Immature natural killer cell (primary cell): ENCODE data around the gene DCAF8. TPM values are rescaled to one million over a fixed set of nuclear protein-coding genes. Genes with fewer than 3 reads are reported as not detected.

Experiments used
- DNase-seq, 3 donors: peaks; one replicate each; pipeline ENCODE4 v3.0.0; 2022; ENCODE audit warnings: mixed read lengths in 1 of 3
- H3K27ac Mint-ChIP-seq, 6 donors: one replicate each; pipeline ENCODE4 v1.8.0; 2020; ENCODE audit warnings: mixed read lengths in 6 of 6, mild to moderate bottlenecking in 5 of 6, inconsistent platforms in 4 of 6, moderate library complexity in 3 of 6
- H3K27me3 Mint-ChIP-seq, 3 donors: one replicate each; pipeline ENCODE4 v1.8.0; 2020 to 2021; ENCODE audit warnings: low read depth in 3 of 3, mild to moderate bottlenecking in 3 of 3, mixed read lengths in 3 of 3, moderate library complexity in 3 of 3, inconsistent platforms in 1 of 3
- H3K36me3 Mint-ChIP-seq, 3 donors: one replicate each; pipeline ENCODE4 v1.8.0; 2020; ENCODE audit warnings: mixed read lengths in 3 of 3, inconsistent platforms in 2 of 3, mild to moderate bottlenecking in 2 of 3
- H3K4me1 Mint-ChIP-seq, 2 donors: one replicate each; pipeline ENCODE4 v1.8.0; 2020; ENCODE audit warnings: inconsistent platforms in 2 of 2, mild to moderate bottlenecking in 2 of 2, mixed read lengths in 2 of 2, moderate library complexity in 1 of 2
- H3K4me3 Mint-ChIP-seq, 5 donors: one replicate each; pipeline ENCODE4 v1.8.0; 2020; ENCODE audit warnings: mild to moderate bottlenecking in 5 of 5, mixed read lengths in 5 of 5, inconsistent platforms in 3 of 5, moderate library complexity in 3 of 5
- H3K9me3 Mint-ChIP-seq, 6 donors: one replicate each; pipeline ENCODE4 v1.8.0; 2020; ENCODE audit warnings: mild to moderate bottlenecking in 6 of 6, mixed read lengths in 6 of 6, inconsistent platforms in 4 of 6, moderate library complexity in 3 of 6
- polyA plus RNA-seq, 3 donors: library from polyadenylated mRNA; unstranded; fragments of 300-500 nt; fragmentation: Illumina TruSeq; gene quantifications; one replicate each; pipeline ENCODE4 v1.2.3, GENCODE V29; 2021

Gene DCAF8
- polyA plus RNA-seq, 3 donors from 2014 or later, result 42.3 to 62.1 (median 58.1) TPM

DNA sequence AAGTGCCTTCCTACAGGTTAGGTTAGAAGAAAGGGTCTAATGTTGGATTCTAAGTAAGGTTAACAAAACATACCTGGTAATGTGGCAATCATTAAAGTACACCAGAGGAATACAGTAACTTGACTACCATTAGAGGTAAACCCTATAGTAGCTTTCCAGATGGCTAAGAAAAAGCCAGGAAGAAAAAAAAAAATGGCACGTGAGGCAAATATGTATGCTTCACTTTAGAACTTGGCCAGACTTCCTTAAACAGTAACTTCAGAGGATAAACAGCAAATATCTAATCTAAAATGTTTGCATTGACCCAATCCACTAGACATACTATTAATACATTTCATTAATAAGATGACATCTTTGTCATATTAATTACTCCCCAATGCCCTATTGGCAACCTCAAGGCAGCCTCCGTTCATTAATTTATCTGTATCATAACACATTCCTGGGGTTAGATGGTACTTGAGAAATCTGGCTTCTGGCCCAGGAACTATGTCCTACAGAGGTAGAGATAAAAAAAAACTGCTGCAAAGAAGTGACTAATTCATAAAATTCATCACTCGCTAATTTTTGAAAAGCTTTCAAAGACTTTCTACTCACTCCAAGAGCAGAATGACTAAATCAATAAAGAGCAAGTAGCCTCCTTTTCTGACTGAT is 5.8 kb downstream of the DCAF8 start:
- H3K27ac Mint-ChIP-seq, result peak overlapping the region in 1 of 6 donors; percentile 69
- peaks cover 33 to 42% of the 10 kb centered on the region in 2 donors for H3K4me1 Mint-ChIP-seq
- peaks cover 4 to 11% (median 4%) of the 10 kb centered on the region in 3 donors for H3K36me3 Mint-ChIP-seq
- H3K4me3 Mint-ChIP-seq, result no peak overlapping the region
- H3K9me3 Mint-ChIP-seq, result no peaks in the 10 kb centered on the region
- no peak for DNase-seq
- peaks cover 2 to 5% (median 2%) of the 10 kb centered on the region in 3 donors for H3K27me3 Mint-ChIP-seq

GRCh38 chr1:160255781-160256300 is 6.5 kb downstream of the DCAF8 start:
- Mint-ChIP-seq H3K27me3 (peaks cover 0 to 2% (median 0%) of the 10 kb centered on the region in 3 donors), H3K4me1 (peaks cover 26 to 38% of the 10 kb centered on the region in 2 donors), H3K4me3 (no peak overlapping the region), H3K27ac (no peak overlapping the region), H3K9me3 (no peaks in the 10 kb centered on the region), H3K36me3 (peaks cover 4 to 11% (median 9%) of the 10 kb centered on the region in 3 donors)
- no peak for DNase-seq

DNA sequence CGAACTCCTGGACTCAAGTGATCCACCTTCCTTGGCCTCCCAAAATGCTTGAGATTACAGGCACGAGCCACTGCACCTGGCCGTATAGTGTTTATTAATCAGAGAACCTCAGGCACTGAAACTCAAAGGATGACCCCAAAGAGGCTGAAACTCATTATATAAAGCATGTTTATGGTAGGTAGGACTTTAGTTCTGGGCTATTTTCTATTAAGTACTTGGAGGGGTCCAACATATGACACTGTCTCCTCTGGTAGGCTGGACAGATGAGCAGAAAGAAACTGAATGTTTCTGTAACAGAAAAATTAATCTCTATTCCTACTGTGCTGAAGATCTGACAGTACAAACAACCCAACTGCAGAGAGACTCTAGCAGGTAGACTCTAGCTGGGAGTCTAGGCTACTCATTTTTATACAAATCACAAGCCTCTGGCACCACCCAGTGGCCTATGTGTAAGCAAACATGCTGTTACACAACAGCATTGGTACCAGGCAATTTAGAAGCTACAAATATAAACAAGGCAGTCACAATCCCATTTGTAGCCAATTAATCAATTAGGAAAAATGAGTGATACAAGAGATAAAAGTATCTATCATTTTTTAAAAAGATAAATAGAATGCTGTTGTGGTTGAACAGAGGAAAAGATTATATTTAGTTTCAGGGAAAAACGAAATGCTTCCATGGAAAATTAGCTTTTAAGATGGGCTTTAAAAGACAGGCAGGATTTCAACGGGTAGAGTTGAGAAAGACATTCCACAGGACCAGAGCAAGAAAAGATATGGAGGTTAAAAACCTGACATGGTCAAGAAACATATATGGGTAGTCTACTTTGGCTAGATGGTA is 10.4 kb downstream of the DCAF8 start:
- H3K27ac Mint-ChIP-seq, result peak overlapping the region; percentile 19 to 63 (median 34)
- peaks cover 0 to 11% (median 9%) of the 10 kb centered on the region in 3 donors for H3K36me3 Mint-ChIP-seq
- no peak overlapping the region for H3K4me3 Mint-ChIP-seq
- no peaks in the 10 kb centered on the region for H3K27me3 Mint-ChIP-seq
- no peaks in the 10 kb centered on the region for H3K9me3 Mint-ChIP-seq
- DNase-seq, result peak; percentile 34 to 44 (median 43)
- peaks cover 6 to 19% of the 10 kb centered on the region in 2 donors for H3K4me1 Mint-ChIP-seq

DNA sequence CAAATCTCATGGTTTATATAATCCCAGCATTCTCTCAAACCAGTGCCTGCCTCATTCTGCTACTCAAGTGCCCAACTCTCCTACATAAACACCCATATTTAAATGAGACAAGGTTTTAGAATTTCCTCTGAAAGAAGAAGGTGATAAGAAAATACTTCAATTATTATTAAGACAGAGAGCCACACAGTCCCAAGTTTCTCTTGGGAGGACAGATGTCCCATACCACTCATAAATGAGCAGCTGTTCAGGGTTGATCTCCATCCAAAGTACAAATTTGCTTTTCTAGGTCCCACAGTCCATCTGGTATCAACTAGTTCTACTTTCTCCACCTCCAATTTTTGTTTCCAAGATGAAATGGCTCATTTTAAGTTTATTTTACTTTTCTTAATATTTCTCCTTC is 11.3 kb downstream of the DCAF8 start:
- Mint-ChIP-seq H3K27ac (peak overlapping the region in 4 of 6 donors; percentile 1 to 46 (median 14)), H3K4me1 (peaks cover 6 to 19% of the 10 kb centered on the region in 2 donors), H3K4me3 (no peak overlapping the region), H3K27me3 (no peaks in the 10 kb centered on the region), H3K9me3 (no peaks in the 10 kb centered on the region), H3K36me3 (peaks cover 0 to 11% (median 9%) of the 10 kb centered on the region in 3 donors)
- no peak for DNase-seq

DNA sequence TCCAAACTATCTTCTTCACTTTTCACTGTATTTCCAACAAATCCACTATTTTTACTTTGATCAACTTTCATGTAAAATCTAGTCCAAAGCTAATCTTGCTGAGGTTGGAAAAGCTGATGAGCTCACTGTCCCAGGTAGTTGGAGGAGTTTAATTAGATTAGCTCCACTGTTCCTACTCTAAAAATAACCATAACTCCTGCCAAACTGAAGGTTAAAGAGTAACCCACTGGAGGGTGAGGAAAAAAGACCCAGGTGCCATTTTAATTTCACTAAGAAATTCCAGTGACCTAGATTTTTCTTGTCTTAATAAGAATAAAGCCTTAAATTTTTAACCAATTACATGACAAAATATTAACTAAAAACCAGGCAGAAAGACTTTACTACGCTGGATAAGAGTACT is 15.3 kb downstream of the DCAF8 start:
- H3K4me1 Mint-ChIP-seq, result peaks cover 9 to 26% of the 10 kb centered on the region in 2 donors
- H3K27ac Mint-ChIP-seq, result peak overlapping the region in 1 of 6 donors; percentile 12
- no peak overlapping the region for H3K4me3 Mint-ChIP-seq
- H3K36me3 Mint-ChIP-seq, result peaks cover 4 to 14% (median 5%) of the 10 kb centered on the region in 3 donors
- DNase-seq, result no peak
- H3K9me3 Mint-ChIP-seq, result no peaks in the 10 kb centered on the region
- no peaks in the 10 kb centered on the region for H3K27me3 Mint-ChIP-seq

- Mint-ChIP-seq H3K36me3 (peaks cover 1 to 22% (median 12%) of the 10 kb centered on the region in 3 donors), H3K27me3 (no peaks in the 10 kb centered on the region), H3K27ac (no peak overlapping the region), H3K4me3 (no peak overlapping the region), H3K9me3 (no peaks in the 10 kb centered on the region), H3K4me1 (peaks cover 7 to 15% of the 10 kb centered on the region in 2 donors)
- no peak for DNase-seq
Observed at GRCh38 chr1:160245434-160245833, 16.9 kb downstream of the DCAF8 start.

- Mint-ChIP-seq H3K36me3 (peaks cover 6 to 34% (median 23%) of the 10 kb centered on the region in 3 donors), H3K27ac (no peak overlapping the region)
- DNase-seq, result no peak
Observed at GRCh38 chr1:160244209-160244608, 18.1 kb downstream of the DCAF8 start.

GRCh38 chr1:160243767-160244166 is 18.6 kb downstream of the DCAF8 start:
- H3K27ac Mint-ChIP-seq, result peak overlapping the region in 3 of 6 donors; percentile 18 to 58 (median 21)

More at GRCh38 chr1:160244209-160244608, 18.1 kb downstream of the DCAF8 start:
- H3K4me1 Mint-ChIP-seq, result peaks cover 7 to 15% of the 10 kb centered on the region in 2 donors
- no peaks in the 10 kb centered on the region for H3K27me3 Mint-ChIP-seq
- no peaks in the 10 kb centered on the region for H3K9me3 Mint-ChIP-seq
- no peak overlapping the region for H3K4me3 Mint-ChIP-seq

GRCh38 chr1:160239582-160240299 is 22.6 kb downstream of the DCAF8 start:
- Mint-ChIP-seq H3K36me3 (peaks cover 14 to 59% (median 49%) of the 10 kb centered on the region in 3 donors), H3K9me3 (no peaks in the 10 kb centered on the region), H3K27ac (peak overlapping the region in 1 of 6 donors; percentile 67), H3K4me3 (no peak overlapping the region), H3K4me1 (peaks cover 1 to 6% of the 10 kb centered on the region in 2 donors), H3K27me3 (no peaks in the 10 kb centered on the region)
- no peak for DNase-seq

More at GRCh38 chr1:160243767-160244166, 18.6 kb downstream of the DCAF8 start:
- no peaks in the 10 kb centered on the region for H3K9me3 Mint-ChIP-seq
- no peak for DNase-seq
- H3K4me1 Mint-ChIP-seq, result peaks cover 7 to 15% of the 10 kb centered on the region in 2 donors
- no peaks in the 10 kb centered on the region for H3K27me3 Mint-ChIP-seq
- H3K36me3 Mint-ChIP-seq, result peaks cover 6 to 39% (median 28%) of the 10 kb centered on the region in 3 donors
- H3K4me3 Mint-ChIP-seq, result no peak overlapping the region

GRCh38 chr1:160238408-160238807 is 23.9 kb downstream of the DCAF8 start:
- no peak for DNase-seq
- no peak overlapping the region for H3K4me3 Mint-ChIP-seq
- no peaks in the 10 kb centered on the region for H3K9me3 Mint-ChIP-seq
- H3K27me3 Mint-ChIP-seq, result no peaks in the 10 kb centered on the region
- H3K27ac Mint-ChIP-seq, result no peak overlapping the region
- H3K4me1 Mint-ChIP-seq, result peaks cover under 1 to 11% of the 10 kb centered on the region in 2 donors
- peaks cover 16 to 63% (median 49%) of the 10 kb centered on the region in 3 donors for H3K36me3 Mint-ChIP-seq

- H3K9me3 Mint-ChIP-seq, result no peaks in the 10 kb centered on the region
- H3K27ac Mint-ChIP-seq, result peak overlapping the region in 1 of 6 donors; percentile 28
- peaks cover 16 to 64% (median 45%) of the 10 kb centered on the region in 3 donors for H3K36me3 Mint-ChIP-seq
- DNase-seq, result no peak
- no peaks in the 10 kb centered on the region for H3K27me3 Mint-ChIP-seq
- no peak overlapping the region for H3K4me3 Mint-ChIP-seq
- peaks cover 1 to 8% of the 10 kb centered on the region in 2 donors for H3K4me1 Mint-ChIP-seq
Observed at GRCh38 chr1:160237558-160237957, 24.8 kb downstream of the DCAF8 start.

- no peak overlapping the region for H3K27ac Mint-ChIP-seq
- no peak for DNase-seq
- no peaks in the 10 kb centered on the region for H3K27me3 Mint-ChIP-seq
- no peak overlapping the region for H3K4me3 Mint-ChIP-seq
- H3K9me3 Mint-ChIP-seq, result no peaks in the 10 kb centered on the region
- H3K4me1 Mint-ChIP-seq, result peaks cover 1 to 6% of the 10 kb centered on the region in 2 donors
- peaks cover 16 to 60% (median 45%) of the 10 kb centered on the region in 3 donors for H3K36me3 Mint-ChIP-seq
Observed at GRCh38 chr1:160236806-160237205, 25.5 kb downstream of the DCAF8 start.

GRCh38 chr1:160232911-160233310 is 29.4 kb downstream of the DCAF8 start:
- H3K4me3 Mint-ChIP-seq, result no peak overlapping the region
- H3K4me1 Mint-ChIP-seq, result peaks cover 1 to 6% of the 10 kb centered on the region in 2 donors
- H3K36me3 Mint-ChIP-seq, result peaks cover 26 to 58% (median 34%) of the 10 kb centered on the region in 3 donors
- H3K27me3 Mint-ChIP-seq, result peaks cover 0 to 3% (median 0%) of the 10 kb centered on the region in 3 donors
- DNase-seq, result no peak
- H3K9me3 Mint-ChIP-seq, result no peaks in the 10 kb centered on the region
- H3K27ac Mint-ChIP-seq, result peak overlapping the region in 2 of 6 donors; percentile 65 to 77
